Tibial nerve (tissue), 4 donors: Measurements from ENCODE around the gene CDH6.

Source experiments
- CTCF ChIP-seq, 5 experiments: fragments of 200-600 bp in 3 of 5; fragments of 450-650 bp in 2 of 5; sonication (generic) in 3 of 5; IDR thresholded peaks; one replicate each; pipeline ENCODE4 v1.5.1; 2016 to 2019; ENCODE audit warnings: antibody characterized with exemption in 5 of 5, mild to moderate bottlenecking in 3 of 5, moderate library complexity in 2 of 5
- EP300 ChIP-seq, 2 donors: sonication (generic); formaldehyde crosslinking; IDR thresholded peaks; one replicate each; pipeline ENCODE4 v1.6.1; 2017; ENCODE audit warnings: antibody characterized with exemption in 2 of 2, mild to moderate bottlenecking in 1 of 2
- POLR2A ChIP-seq, 2 donors: fragments of 450-650 bp; IDR thresholded peaks; one replicate each; pipeline ENCODE4 v1.6.1; 2017; ENCODE audit warnings: antibody characterized with exemption in 2 of 2, mild to moderate bottlenecking in 2 of 2, moderate library complexity in 2 of 2

- TF ChIP-seq POLR2A (IDR thresholded peaks at IDR 0.05) (no peak), CTCF (IDR thresholded peaks at IDR 0.05) (no peak), EP300 (IDR thresholded peaks at IDR 0.05) (no peak)
Measured at GRCh38 chr5:31319335-31319734, 125.8 kb downstream of the CDH6 start.
